NCI-H82 treated with DMSO at 0.1 percent for 48 hours (cell line): ENCODE results near the gene CACNA2D4.

Experiments used
- DNase-seq: peaks from one replicate; lab custom pipeline; 2025; ENCODE audit not compliant: unreplicated experiment; lab: John Stamatoyannopoulos, UW

CACNA2D4 gene

DNA sequence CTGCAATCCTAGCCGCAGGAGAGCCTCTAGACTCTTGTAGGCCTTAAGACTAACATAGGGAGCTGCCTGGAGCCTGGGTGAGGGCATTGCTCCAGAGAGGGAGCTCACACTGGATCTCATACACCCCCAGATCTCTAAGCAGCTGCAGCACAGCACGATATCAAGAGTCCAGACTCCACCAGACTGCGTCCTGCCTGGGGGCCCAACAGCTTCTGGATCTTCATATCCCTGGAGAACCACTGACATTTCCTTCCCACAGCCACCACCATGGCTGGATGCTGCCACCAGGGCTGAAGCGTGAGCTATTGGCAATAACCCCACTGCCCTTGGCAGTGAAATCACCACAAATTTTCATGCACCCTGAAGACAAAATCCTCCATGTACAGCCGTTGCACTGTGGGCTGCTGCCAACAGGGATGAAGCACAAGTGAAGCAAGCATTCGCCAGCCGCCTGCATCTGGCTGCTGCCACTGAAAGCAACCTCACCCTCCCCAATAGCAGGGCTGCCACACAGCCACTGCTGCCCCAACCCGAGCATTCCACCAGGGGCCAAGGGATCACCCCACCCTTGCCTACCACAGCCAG lies 28.2 kb downstream of the CACNA2D4 start:
- no peak for DNase-seq

DNA sequence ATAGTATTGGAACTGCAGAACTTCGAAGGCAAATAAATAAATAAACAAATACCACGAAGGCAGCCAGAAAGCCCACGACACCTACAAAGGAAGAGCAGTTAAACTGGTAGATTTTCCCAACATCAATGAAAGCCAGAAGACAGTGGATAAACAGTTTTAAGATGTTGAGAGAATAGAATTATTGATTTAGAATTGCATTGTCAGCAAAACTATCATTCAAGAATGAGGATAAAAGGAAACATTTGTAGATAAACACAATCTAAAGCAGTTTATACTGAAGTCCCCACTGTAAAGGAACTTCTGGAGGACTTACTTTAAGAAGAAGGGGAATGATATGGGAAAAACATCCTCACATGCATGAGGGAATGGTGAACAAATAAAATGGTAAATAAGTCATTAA lies 29.5 kb downstream of the CACNA2D4 start:
- DNase-seq, result no peak

- DNase-seq, result no peak
These were observed 31.9 kb downstream of the CACNA2D4 start for GRCh38 chr12:1886396-1887008.

DNA sequence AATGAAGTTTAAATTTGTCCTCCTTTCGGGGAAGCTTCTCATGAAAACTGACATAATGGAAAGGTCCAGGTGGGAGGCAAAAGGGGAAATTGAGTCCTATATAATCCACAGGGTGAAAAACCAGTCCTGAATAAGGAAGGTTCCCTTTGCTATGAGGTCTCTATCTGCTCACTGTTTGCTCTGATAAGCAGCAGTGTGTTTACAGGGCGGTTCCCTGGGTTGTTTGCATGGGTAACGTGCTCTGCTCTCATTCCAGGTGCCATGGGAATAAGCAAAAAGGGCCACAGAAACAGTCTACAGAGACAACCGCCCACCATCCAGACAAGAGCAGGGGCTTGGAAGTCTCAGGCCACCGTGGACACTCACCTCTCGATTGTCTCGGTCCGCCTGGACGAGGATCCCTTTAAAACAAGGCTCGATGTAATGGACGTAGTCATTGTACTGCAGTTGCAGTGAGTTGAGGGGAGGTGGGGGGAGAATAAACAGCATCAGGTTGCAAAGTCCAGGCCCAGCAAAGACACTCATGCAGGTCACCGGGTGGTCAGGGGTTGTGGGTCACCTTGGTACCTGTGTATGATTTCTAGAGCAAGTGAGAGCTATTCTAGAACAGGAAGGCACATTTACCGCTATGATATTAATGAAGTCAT lies 32.7 kb downstream of the CACNA2D4 start:
- DNase-seq, result no peak

GRCh38 chr12:1885082-1885596 lies 33.3 kb downstream of the CACNA2D4 start:
- no peak for DNase-seq

DNA sequence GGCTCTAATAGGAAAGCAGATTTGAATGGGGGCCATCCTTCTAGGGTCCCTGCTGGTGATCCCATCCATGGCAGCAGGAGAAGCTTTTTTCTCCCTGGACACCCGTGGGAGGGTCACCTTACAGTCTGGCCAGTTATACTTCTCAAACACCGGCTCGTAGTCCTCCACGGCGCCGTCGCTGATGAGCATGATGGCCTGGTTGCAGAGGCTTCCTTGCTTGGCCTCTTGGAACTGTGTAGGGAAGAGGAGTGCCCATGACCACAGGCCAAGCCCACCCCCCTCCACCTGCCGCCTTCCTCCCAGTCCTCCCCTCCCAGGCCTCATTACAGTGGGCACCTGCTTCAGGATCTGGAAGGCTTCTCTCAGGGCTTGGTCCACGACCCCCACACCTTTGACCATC lies 33.8 kb downstream of the CACNA2D4 start:
- no peak for DNase-seq

DNA sequence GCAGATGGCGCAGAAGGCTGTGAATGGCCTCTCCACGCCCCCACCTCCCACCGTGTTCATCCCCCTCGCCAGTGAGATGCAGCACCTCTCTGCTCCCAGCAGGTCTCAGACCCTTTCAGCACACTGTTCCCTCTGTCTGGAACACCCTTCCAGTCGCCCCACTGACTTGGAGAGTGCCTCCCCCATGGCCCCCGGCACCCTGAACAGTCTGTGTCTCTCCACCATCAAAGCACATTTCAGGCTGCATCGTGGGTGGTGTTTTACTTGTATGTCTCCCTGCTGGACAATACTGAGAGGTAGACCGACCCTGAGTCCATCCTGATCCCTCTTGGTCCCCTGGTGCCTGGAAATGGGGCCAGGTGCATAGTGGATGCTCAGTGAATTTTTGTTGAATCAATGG lies 34.9 kb downstream of the CACNA2D4 start:
- no peak for DNase-seq

DNA sequence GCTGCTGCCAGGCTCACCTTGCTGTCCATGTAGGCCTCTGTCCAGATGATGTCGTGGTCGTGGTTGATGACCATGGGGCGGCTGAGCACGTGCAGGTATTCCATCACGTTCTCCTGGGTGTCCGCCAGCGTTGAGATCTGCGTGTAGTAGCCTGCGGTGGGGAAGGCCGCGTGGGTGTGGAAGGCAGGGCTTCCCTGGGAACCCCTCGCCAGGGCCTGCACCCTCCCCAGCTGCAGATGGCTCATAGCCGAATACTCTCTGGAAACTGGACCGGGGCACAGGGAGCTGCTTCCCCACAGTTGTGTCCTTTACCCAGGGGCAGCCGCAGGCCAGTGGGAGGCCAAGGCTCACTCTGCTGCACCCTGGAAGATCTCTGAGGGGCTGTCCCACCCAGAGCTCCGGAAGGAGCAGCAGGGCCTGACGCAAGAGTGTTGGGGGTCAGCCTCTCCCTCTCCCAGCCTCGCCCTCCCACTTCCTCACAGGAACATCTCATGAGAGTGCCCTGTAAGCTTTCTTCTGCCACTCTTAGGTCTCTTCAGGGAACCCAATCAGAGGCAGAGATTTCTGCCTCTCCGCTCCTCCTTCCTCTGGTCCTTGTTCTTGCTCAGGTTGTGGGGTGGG lies 35.5 kb downstream of the CACNA2D4 start:
- DNase-seq, result no peak

DNA sequence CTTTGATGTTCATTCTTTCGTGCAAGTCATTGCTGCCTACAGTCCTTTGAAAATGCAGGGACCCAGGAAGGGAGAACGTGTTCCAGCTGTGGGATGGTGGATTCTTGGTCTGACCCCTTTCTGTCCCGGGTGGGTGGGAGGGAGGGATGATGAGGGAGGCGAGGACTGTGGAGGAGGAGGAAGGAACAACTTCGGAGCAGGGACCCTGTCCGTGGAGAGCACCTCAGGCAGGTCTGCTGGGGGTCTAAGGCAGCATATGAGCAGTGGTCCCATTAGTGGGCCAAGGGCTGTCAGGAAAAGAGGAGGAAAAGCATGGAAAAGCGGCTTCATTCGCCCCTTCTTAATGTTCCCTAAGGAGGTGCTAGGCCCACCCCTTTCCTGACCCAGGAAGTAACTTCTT lies 36.0 kb downstream of the CACNA2D4 start:
- DNase-seq, result no peak

DNA sequence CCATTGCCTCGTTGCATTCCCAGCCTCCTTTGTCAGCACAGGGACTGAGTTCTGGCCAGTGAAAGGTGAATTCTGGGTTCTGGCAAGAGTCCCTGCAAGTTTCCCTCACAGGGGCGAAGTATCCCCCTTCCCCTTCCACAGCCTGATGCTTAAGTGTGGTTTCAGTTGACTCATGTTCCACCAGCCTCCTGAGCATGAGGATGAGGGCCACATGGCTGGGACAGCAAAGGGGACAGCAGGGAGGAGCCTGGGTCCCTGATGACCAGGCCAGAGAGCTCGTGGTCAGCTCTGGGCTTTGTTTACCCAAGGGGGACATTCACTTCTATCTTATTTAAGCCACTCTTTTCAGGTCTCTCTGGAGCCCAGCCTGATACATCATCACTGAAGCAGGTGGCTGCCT lies 36.5 kb downstream of the CACNA2D4 start:
- DNase-seq, result no peak

- no peak for DNase-seq
These were observed 37.2 kb downstream of the CACNA2D4 start for GRCh38 chr12:1881301-1881700.

DNA sequence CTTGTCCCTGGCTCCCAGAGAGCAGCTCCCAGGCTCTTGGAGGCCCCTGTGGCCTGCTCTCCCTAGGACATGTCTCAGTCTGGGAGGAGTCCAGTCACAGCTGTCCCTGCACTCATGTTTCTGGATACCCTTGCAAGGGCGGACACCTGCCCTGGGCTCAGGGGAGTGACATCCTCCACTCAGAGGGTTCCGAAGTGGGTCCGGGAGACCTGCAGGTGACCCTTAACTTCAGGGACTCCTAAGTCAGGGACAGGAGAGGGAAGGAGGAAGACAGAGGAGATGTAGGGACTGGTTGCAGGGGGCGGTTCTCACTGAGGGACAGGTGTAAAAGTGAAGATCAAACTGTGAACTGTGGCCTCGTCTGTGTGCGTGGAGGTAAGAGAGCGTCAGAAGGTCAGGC lies 37.6 kb downstream of the CACNA2D4 start:
- no peak for DNase-seq

- DNase-seq, result no peak
These were observed 38.2 kb downstream of the CACNA2D4 start for GRCh38 chr12:1880153-1880845.

GRCh38 chr12:1879633-1880032 lies 38.8 kb downstream of the CACNA2D4 start:
- no peak for DNase-seq

- DNase-seq, result no peak
These were observed 39.8 kb downstream of the CACNA2D4 start for GRCh38 chr12:1878695-1879094.

GRCh38 chr12:1878214-1878613 lies 40.2 kb downstream of the CACNA2D4 start:
- no peak for DNase-seq

- DNase-seq, result no peak
These were observed 41.1 kb downstream of the CACNA2D4 start for GRCh38 chr12:1877169-1877878.

DNA sequence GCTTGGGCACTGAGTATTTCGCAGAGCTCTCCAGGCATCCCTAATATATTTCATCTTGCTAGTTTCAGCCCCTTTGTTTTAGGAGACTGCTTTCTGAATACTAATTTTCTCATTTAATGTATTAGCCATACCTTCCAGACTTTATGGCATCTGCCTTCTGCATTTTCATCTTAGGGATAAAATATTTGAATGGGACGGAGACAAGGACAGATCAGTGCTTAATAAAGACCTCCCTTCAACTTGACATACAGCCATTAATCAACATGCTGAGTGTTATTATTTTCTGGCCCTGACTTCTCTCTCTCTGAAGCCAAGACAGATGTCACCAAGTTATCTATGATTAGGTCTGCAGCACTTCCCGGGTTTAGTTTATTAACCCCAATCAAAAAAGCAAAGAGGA lies 42.4 kb downstream of the CACNA2D4 start:
- DNase-seq, result no peak

DNA sequence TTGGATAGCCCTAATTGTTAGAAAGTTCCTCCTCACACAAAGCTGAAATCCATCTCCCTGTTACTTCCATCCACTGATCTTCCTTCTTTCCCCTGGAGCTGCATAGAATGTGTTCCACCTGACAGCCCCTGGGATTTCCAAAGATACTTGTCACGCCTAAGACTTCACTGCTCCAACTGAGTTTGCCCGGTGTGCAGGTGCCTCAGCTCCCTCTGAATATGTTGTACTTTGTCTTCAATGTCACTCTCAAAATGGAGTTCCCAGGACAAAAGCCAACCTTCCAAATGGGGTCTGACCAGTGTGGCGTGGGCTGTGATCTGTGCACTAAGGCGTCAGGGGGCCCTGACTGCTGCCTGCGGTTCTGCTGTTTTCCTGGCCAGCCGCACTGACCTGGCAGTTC lies 42.8 kb downstream of the CACNA2D4 start:
- DNase-seq, result no peak

DNA sequence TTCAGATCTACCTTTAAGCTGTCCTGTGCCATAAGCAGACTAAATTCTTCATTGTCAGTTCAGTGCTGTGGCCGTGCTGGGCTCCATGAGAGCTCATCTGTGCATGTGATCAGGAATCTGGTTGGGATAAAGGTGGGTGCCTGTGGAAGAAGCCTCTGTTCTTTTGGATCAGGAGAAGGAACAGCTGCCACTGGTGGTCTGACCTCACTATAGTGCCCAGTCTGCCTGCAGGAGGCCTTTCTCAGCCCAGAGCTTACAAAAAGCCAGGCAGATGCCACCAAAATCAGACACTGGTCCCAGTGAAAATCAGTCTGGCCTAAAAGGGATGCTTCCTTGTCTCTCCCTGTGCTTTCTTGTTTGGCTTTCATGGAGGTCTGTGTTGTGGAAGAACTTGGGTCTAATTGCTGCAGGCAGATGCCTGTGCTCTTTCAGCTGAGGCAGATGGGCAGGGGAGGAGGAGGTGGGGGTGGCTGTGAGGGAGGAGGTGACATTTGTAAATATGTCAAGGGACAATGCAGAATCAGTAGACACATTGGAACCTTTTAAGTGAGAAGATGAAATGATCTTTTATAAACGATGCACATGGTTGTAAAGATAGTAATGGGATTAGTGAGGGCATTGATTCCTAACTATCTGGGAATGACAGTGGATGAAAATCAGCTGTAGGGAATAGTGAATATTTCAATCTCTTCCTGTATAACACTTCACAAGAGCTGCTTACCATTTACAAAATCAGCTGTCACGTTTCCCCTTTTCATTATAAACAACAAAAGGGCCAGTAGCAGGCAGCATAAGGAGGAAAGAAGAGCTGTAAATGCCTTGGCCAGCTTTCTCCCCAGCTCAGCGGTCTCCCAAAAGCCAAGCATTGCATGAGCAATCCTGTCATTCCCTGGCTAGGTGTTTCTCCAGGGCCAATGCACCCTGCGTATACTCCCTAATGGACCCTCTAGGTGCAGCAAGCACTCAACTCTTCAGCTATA lies 44.6 kb downstream of the CACNA2D4 start:
- DNase-seq, result no peak
